Right lobe of liver (tissue), 6 donors: ENCODE measurements around the gene NCKAP5L. TPM values are rescaled to one million over a fixed set of nuclear protein-coding genes. Genes with fewer than 3 reads are reported as not detected.

Source experiments
- ATAC-seq, 4 donors: fragments of 200-7000 bp; cut with Tn5 transposase; one replicate each; pipeline ENCODE4 v1.9.1; 2020; ENCODE audit warnings: mild to moderate bottlenecking in 4 of 4, moderate library complexity in 4 of 4
- DNase-seq, 3 donors: peaks; one replicate each; pipeline ENCODE4 v3.0.0-alpha.2; 2020
- H3K27ac ChIP-seq, 3 donors: fragments of 200-600 bp; one replicate each; pipeline ENCODE4 v1.8.0; 2022
- H3K27me3 ChIP-seq, 2 donors: fragments of 200-600 bp; one replicate each; pipeline ENCODE4 v1.8.0; 2022
- H3K36me3 ChIP-seq, 4 donors: fragments of 200-600 bp; sonication (generic) in 1 of 4; one replicate each; pipeline versions ENCODE4 v1.5.1 to v1.8.0; 2017 to 2022; ENCODE audit warnings: control low read depth in 1 of 4
- H3K4me1 ChIP-seq, 4 donors: fragments of 200-600 bp; sonication (generic) in 1 of 4; one replicate each; pipeline versions ENCODE4 v1.5.1 to v1.8.0; 2017 to 2022; ENCODE audit warnings: control low read depth in 1 of 4
- H3K4me3 ChIP-seq, 3 donors: fragments of 200-600 bp; one replicate each; pipeline ENCODE4 v1.8.0; 2022
- H3K9me3 ChIP-seq, 4 donors: fragments of 200-600 bp; sonication (generic) in 1 of 4; one replicate each; pipeline versions ENCODE4 v1.5.1 to v1.8.0; 2017 to 2022; ENCODE audit warnings: control low read depth in 1 of 4
- POLR2A ChIP-seq: fragments of 450-650 bp; IDR thresholded peaks from one replicate; pipeline ENCODE4 v1.6.1; 2017; ENCODE audit warnings: antibody characterized with exemption, mild to moderate bottlenecking
- WGBS: methylation state at CpG from one replicate; pipeline ENCODE4 v1.1.6; 2018; ENCODE audit warnings: low coverage, low lambda C conversion rate; ENCODE audit not compliant: insufficient coverage; ENCODE audit errors: missing lambda C conversion rate; 5-methylcytosine and 5-hydroxymethylcytosine counted together
- intact Hi-C, 2 donors: fragments of 100-400 bp; cut with DNase I; formaldehyde crosslinking; loops; one replicate each; pipeline versions ENCODE4 v1.11.2 to v1.14.1; 2022
- total RNA-seq, 6 experiments: library from RNA; depleted of rRNA in 2 of 6; stranded (reverse); fragments of >200 nt in 2 of 6; fragmentation: NEBNext Ultra II Directional in 3 of 6; extraction: Animal tissue kit (Norgen Biotek cat#: 25700) in 3 of 6; gene quantifications; one replicate each; pipeline versions ENCODE4 v1.1.0 to v1.2.4, GENCODE V29; 2016 to 2023
- TF ChIP-seq, protein P1 (sequence below), 4 donors: fragments of 200-600 bp in 3 of 4; fragments of 450-650 bp in 1 of 4; IDR thresholded peaks; one replicate each; pipeline versions ENCODE4 v1.5.1 to v1.8.0; 2016 to 2022; ENCODE audit warnings: antibody characterized with exemption in 4 of 4, mild to moderate bottlenecking in 2 of 4
- donor health status: DM: no; HTN: yes; CAD: no.
- donor health status: DM: no; HTN: no; CAD: no.
- donor health status: DM: no; HTN: no; CAD: no.
- donor health status: DM: no; HTN: yes; CAD: no.
- donor health status: DM: no; HTN: yes; CAD: no.

NCKAP5L gene
- total RNA-seq, 6 experiments from 2014 or later: 7.0 to 8.8 (median 7.9) TPM

- ATAC-seq: no peak
These were observed 33.2 kb downstream of the NCKAP5L start for GRCh38 chr12:49794811-49795653.

DNA sequence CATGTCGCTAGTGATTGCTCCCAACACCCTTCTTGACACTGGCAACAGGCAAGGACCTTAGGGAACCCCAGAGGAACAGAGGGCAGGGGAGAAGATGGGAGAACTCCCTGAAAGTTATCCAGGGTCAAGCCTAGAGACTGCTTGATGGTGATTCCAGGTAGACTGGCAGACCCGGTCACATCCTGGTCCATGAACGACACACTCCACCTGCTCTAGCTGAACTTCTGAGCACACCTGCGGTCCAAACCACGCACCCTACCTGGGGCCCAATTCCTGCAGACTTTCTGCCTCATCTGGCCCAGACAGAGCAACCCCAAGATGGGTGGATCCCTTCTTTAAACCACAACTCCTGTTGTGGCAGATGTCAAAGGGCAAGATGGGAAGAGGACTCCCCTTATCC, 34.2 kb downstream of the NCKAP5L start:
- ATAC-seq: no peak
- no peaks in the 10 kb centered on the region for H3K4me1 ChIP-seq
- H3K36me3 ChIP-seq: peaks cover 0 to 16% (median 1%) of the 10 kb centered on the region in 4 donors
- DNase-seq: no peak
- no peaks in the 10 kb centered on the region for H3K9me3 ChIP-seq
- intact Hi-C loops: no loop called here
- H3K27me3 ChIP-seq: no peaks in the 10 kb centered on the region
- no peak overlapping the region for H3K27ac ChIP-seq
- H3K4me3 ChIP-seq: no peak overlapping the region
- no CpG with 5 or more reads among the region's 5 CpGs for WGBS
- TF ChIP-seq POLR2A: no peak
- TF ChIP-seq, protein P1, sequence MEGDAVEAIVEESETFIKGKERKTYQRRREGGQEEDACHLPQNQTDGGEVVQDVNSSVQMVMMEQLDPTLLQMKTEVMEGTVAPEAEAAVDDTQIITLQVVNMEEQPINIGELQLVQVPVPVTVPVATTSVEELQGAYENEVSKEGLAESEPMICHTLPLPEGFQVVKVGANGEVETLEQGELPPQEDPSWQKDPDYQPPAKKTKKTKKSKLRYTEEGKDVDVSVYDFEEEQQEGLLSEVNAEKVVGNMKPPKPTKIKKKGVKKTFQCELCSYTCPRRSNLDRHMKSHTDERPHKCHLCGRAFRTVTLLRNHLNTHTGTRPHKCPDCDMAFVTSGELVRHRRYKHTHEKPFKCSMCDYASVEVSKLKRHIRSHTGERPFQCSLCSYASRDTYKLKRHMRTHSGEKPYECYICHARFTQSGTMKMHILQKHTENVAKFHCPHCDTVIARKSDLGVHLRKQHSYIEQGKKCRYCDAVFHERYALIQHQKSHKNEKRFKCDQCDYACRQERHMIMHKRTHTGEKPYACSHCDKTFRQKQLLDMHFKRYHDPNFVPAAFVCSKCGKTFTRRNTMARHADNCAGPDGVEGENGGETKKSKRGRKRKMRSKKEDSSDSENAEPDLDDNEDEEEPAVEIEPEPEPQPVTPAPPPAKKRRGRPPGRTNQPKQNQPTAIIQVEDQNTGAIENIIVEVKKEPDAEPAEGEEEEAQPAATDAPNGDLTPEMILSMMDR (IDR thresholded peaks at IDR 0.05): no peak

More at GRCh38 chr12:49794811-49795653, 33.2 kb downstream of the NCKAP5L start:
- Histone ChIP-seq H3K27ac (no peak overlapping the region), H3K4me1 (no peaks in the 10 kb centered on the region), H3K27me3 (no peaks in the 10 kb centered on the region), H3K36me3 (peaks cover 0 to 16% (median 1%) of the 10 kb centered on the region in 4 donors), H3K4me3 (no peak overlapping the region), H3K9me3 (no peaks in the 10 kb centered on the region)
- DNase-seq: no peak
- intact Hi-C loops: no loop called here
- no peak for TF ChIP-seq POLR2A
- TF ChIP-seq, protein P1 (IDR thresholded peaks at IDR 0.05): no peak
- 87% methylated on average over 9 of the region's 32 CpGs for WGBS

- no peak overlapping the region for H3K27ac ChIP-seq
- ATAC-seq: no peak
- no peak overlapping the region for H3K4me3 ChIP-seq
- peaks cover 0 to 16% (median 1%) of the 10 kb centered on the region in 4 donors for H3K36me3 ChIP-seq
- no peaks in the 10 kb centered on the region for H3K4me1 ChIP-seq
- H3K9me3 ChIP-seq: no peaks in the 10 kb centered on the region
- TF ChIP-seq, protein P1 (IDR thresholded peaks at IDR 0.05): no peak
- TF ChIP-seq POLR2A: no peak
- no peak for DNase-seq
- WGBS: no CpG with 5 or more reads among the region's 9 CpGs
- intact Hi-C loops: no loop called here
- H3K27me3 ChIP-seq: no peaks in the 10 kb centered on the region
These were observed 34.6 kb downstream of the NCKAP5L start for GRCh38 chr12:49793620-49794019.

- Histone ChIP-seq H3K27me3 (no peaks in the 10 kb centered on the region), H3K36me3 (peaks cover 0 to 13% (median 1%) of the 10 kb centered on the region in 4 donors), H3K4me3 (no peak overlapping the region), H3K9me3 (no peaks in the 10 kb centered on the region), H3K4me1 (no peaks in the 10 kb centered on the region), H3K27ac (no peak overlapping the region)
- ATAC-seq: no peak
- WGBS: 100% methylated on average over 1 of the region's 11 CpGs
- no peak for DNase-seq
- TF ChIP-seq, protein P1 (IDR thresholded peaks at IDR 0.05): no peak
- no peak for TF ChIP-seq POLR2A
- intact Hi-C loops: no loop called here
These were observed 35.1 kb downstream of the NCKAP5L start for GRCh38 chr12:49792976-49793580.
